ENCODE results near the gene COL25A1. TPM values are rescaled to one million over a fixed set of nuclear protein-coding genes. Genes with fewer than 3 reads are reported as not detected.

Gene COL25A1
- total and polyA plus RNA-seq, 2 experiments from 2014 or later, result 0.25 TPM; not detected in 1

DNA sequence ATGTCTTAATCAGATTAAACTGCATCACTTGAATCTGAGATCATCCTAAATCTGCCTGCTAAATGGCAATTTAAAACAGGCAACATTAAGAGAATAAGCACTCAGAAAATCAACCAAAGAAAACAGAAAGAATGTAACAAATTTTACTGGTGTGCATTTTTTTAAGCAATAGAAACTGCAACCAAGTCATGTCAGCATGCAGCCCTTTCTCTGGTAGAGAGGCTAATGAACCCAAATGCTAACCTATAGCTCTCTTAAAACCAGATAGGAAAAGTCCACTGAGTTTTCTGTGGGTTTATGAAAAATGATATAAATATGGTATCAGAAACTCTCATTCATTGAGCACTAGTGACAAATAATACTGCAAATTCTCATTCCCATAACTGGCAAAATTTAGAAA lies 35.6 kb downstream of the COL25A1 start:
- Histone ChIP-seq H3K9me2 (ENCODE audit: insufficient read depth) (no peaks in the 10 kb centered on the region), H3K27ac (no peak overlapping the region), H3F3A (ENCODE audit: insufficient read depth) (no peaks in the 10 kb centered on the region), H3K9me3 (ENCODE audit: low read depth) (no peaks in the 10 kb centered on the region), H2AFZ (no peak overlapping the region), H3K4me1 (ENCODE audit: insufficient read depth) (no peaks in the 10 kb centered on the region), H3K4me3 (no peak overlapping the region), H3K27me3 (replicated peaks; ENCODE audit: insufficient read depth) (peaks cover 4% of the 10 kb centered on the region; the same call in 1 of the 2 replicates), H3K36me3 (ENCODE audit: low read depth) (no peaks in the 10 kb centered on the region), H3K9ac (no peak overlapping the region), H3K79me2 (ENCODE audit: insufficient read depth) (no peaks in the 10 kb centered on the region), H4K20me1 (ENCODE audit: insufficient read depth) (no peaks in the 10 kb centered on the region), H3K4me2 (ENCODE audit: unreplicated experiment) (no peak overlapping the region)
- DNase-seq, result no peak
- TF ChIP-seq EZH2phosphoT487 (IDR thresholded peaks at IDR 0.05; ENCODE audit: insufficient read depth, low read depth), result no peak
- in situ Hi-C loops (cut with MboI), result no loop called here

DNA sequence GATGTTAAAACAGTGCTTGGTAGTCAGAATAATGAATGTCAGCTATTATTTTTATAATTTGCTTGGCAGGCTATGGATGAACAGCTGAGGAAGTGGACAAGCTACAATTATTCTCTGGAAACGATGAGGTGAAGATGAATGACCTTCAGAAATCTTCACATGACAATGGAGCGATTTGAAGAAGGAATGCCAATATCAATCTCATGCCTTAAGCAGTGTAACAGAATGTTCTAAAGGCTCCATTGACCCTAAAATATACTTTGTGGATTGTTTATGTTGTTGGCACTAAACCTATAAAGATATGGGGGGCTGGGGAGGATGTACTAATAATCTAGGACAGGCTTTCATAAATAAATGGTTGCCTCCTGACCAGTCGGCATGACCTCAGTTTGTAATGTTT lies 36.2 kb downstream of the COL25A1 start:
- H3K4me1 ChIP-seq (ENCODE audit: insufficient read depth), result no peaks in the 10 kb centered on the region

DNA sequence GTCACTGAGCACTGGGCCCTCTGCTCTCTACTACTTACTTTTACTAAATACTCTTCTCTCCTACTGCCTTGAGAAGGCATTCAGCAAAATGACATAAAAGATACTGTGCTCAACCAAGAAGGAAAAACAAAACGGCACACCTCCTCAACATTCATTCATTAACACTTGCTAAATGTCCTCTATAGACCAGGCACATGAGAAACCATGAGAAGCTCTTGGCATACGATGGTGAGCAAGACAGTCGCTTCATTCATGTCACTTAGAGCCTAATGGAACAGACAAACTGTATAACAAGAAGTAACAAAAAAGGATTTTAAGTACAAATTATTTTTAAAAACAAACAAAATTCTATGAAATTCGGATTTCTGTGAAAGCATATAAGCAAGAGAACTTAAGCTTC lies 38.7 kb downstream of the COL25A1 start:
- no peaks in the 10 kb centered on the region for H3K36me3 ChIP-seq (ENCODE audit: low read depth)
- H2AFZ ChIP-seq, result no peak overlapping the region
- no peak overlapping the region for H3K4me2 ChIP-seq (ENCODE audit: unreplicated experiment)
- H3K27me3 ChIP-seq (replicated peaks; ENCODE audit: insufficient read depth), result peaks cover 4% of the 10 kb centered on the region; the same call in 1 of the 2 replicates
- H3K9me3 ChIP-seq (ENCODE audit: low read depth), result no peaks in the 10 kb centered on the region
- H4K20me1 ChIP-seq (ENCODE audit: insufficient read depth), result no peaks in the 10 kb centered on the region
- no peak for DNase-seq
- WGBS, 2 experiments (ENCODE audit: low coverage in 1 of 2, low lambda C conversion rate in 2 of 2, missing lambda C conversion rate in 2 of 2), result 65 to 70% methylated on average over 4 of the region's 4 CpGs
- no peak overlapping the region for H3K9ac ChIP-seq
- no peaks in the 10 kb centered on the region for H3K9me2 ChIP-seq (ENCODE audit: insufficient read depth)
- no peaks in the 10 kb centered on the region for H3K4me1 ChIP-seq (ENCODE audit: insufficient read depth)
- no peak overlapping the region for H3K4me3 ChIP-seq
- no peak for TF ChIP-seq EZH2phosphoT487 (IDR thresholded peaks at IDR 0.05; ENCODE audit: insufficient read depth, low read depth)
- no peak for TF ChIP-seq EZH2 (IDR thresholded peaks at IDR 0.05; ENCODE audit: insufficient read depth, poor library complexity, severe bottlenecking)
- H3F3A ChIP-seq (ENCODE audit: insufficient read depth), result no peaks in the 10 kb centered on the region
- no peak overlapping the region for H3K27ac ChIP-seq
- H3K79me2 ChIP-seq (ENCODE audit: insufficient read depth), result no peaks in the 10 kb centered on the region
- in situ Hi-C loops (cut with MboI), result no loop called here

More for the DNA sequence above, 36.2 kb downstream of the COL25A1 start:
- H3K9ac ChIP-seq, result no peak overlapping the region
- H3K9me2 ChIP-seq (ENCODE audit: insufficient read depth), result no peaks in the 10 kb centered on the region
- DNase-seq, result no peak
- peaks cover 4% of the 10 kb centered on the region; the same call in 1 of the 2 replicates for H3K27me3 ChIP-seq (replicated peaks; ENCODE audit: insufficient read depth)
- no peak overlapping the region for H2AFZ ChIP-seq
- H3K4me2 ChIP-seq (ENCODE audit: unreplicated experiment), result no peak overlapping the region
- no peak overlapping the region for H3K27ac ChIP-seq
- 52 to 57% methylated on average over 3 of the region's 3 CpGs for WGBS, 2 experiments (ENCODE audit: low coverage in 1 of 2, low lambda C conversion rate in 2 of 2, missing lambda C conversion rate in 2 of 2)
- H3K4me3 ChIP-seq, result no peak overlapping the region
- no peaks in the 10 kb centered on the region for H3K79me2 ChIP-seq (ENCODE audit: insufficient read depth)
- no peaks in the 10 kb centered on the region for H3K36me3 ChIP-seq (ENCODE audit: low read depth)
- in situ Hi-C loops (cut with MboI), result no loop called here
- no peaks in the 10 kb centered on the region for H3K9me3 ChIP-seq (ENCODE audit: low read depth)
- TF ChIP-seq EZH2phosphoT487 (IDR thresholded peaks at IDR 0.05; ENCODE audit: insufficient read depth, low read depth) (no peak), EZH2 (IDR thresholded peaks at IDR 0.05; ENCODE audit: insufficient read depth, poor library complexity, severe bottlenecking) (no peak)
- H3F3A ChIP-seq (ENCODE audit: insufficient read depth), result no peaks in the 10 kb centered on the region
- H4K20me1 ChIP-seq (ENCODE audit: insufficient read depth), result no peaks in the 10 kb centered on the region

DNA sequence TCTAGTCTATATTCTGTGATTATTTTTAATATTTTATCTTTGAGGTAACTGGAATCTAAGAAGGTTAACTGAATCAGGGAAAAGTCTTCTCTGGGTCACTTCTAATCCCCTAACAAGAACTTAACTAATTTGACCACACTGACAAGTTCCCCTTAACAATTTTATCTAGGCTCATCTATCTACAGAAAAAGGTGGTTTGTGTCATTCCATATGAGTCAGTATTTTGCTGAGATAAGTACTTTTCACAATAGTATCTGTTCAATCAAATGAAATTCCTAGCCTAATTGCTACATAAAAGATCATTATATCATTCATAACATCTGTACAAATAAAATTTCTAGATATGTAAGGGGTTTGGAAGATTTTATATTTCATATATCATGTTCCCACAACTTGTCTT lies 45.6 kb downstream of the COL25A1 start:
- Histone ChIP-seq H3F3A (ENCODE audit: insufficient read depth) (no peaks in the 10 kb centered on the region), H3K4me3 (no peak overlapping the region)
- no peak for DNase-seq

DNA sequence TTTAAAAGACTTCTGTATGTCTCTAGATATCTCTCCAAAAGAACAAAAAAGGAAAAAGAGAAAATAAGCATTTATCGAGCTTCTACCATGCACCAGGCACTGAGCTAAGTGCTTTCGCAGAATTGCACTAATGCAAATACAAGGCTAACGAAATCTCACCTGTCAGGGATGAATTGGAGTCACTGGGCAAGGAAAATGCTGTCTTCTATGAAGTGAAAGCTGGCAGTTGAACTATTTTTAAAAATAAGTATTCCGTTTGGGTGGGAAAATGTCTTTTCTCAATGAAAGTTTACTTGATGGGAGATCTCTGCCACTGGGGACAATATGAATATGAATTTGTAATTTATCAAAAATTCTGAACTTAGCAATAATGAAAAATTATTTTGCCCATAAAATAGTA lies 47.6 kb downstream of the COL25A1 start:
- in situ Hi-C loops (cut with MboI), result no loop called here
- no peak for DNase-seq
- no peak overlapping the region for H3K4me3 ChIP-seq
- H3K79me2 ChIP-seq (ENCODE audit: insufficient read depth), result no peaks in the 10 kb centered on the region
- no peaks in the 10 kb centered on the region; the same call in 1 of the 2 replicates for H3K27me3 ChIP-seq (replicated peaks; ENCODE audit: insufficient read depth)
- TF ChIP-seq EZH2phosphoT487 (IDR thresholded peaks at IDR 0.05; ENCODE audit: insufficient read depth, low read depth) (no peak), EZH2 (IDR thresholded peaks at IDR 0.05; ENCODE audit: insufficient read depth, poor library complexity, severe bottlenecking) (no peak)
- no peaks in the 10 kb centered on the region for H4K20me1 ChIP-seq (ENCODE audit: insufficient read depth)
- 57 to 61% methylated on average over 4 of the region's 4 CpGs for WGBS, 2 experiments (ENCODE audit: low coverage in 1 of 2, low lambda C conversion rate in 2 of 2, missing lambda C conversion rate in 2 of 2)
- H3K27ac ChIP-seq, result no peak overlapping the region
- H3K4me1 ChIP-seq (ENCODE audit: insufficient read depth), result no peaks in the 10 kb centered on the region
- no peaks in the 10 kb centered on the region for H3K9me3 ChIP-seq (ENCODE audit: low read depth)
- H3K36me3 ChIP-seq (ENCODE audit: low read depth), result no peaks in the 10 kb centered on the region
- no peak overlapping the region for H3K4me2 ChIP-seq (ENCODE audit: unreplicated experiment)
- H3F3A ChIP-seq (ENCODE audit: insufficient read depth), result no peaks in the 10 kb centered on the region
- H2AFZ ChIP-seq, result no peak overlapping the region
- no peak overlapping the region for H3K9ac ChIP-seq
- no peaks in the 10 kb centered on the region for H3K9me2 ChIP-seq (ENCODE audit: insufficient read depth)

More for the DNA sequence above, 45.6 kb downstream of the COL25A1 start:
- no peaks in the 10 kb centered on the region for H3K36me3 ChIP-seq (ENCODE audit: low read depth)
- no peaks in the 10 kb centered on the region for H3K79me2 ChIP-seq (ENCODE audit: insufficient read depth)
- no peaks in the 10 kb centered on the region for H3K9me2 ChIP-seq (ENCODE audit: insufficient read depth)
- no peaks in the 10 kb centered on the region for H4K20me1 ChIP-seq (ENCODE audit: insufficient read depth)
- H3K9me3 ChIP-seq (ENCODE audit: low read depth), result no peaks in the 10 kb centered on the region
- in situ Hi-C loops (cut with MboI), result no loop called here
- H3K4me2 ChIP-seq (ENCODE audit: unreplicated experiment), result no peak overlapping the region
- no peak overlapping the region for H3K27ac ChIP-seq
- no peaks in the 10 kb centered on the region; the same call in 1 of the 2 replicates for H3K27me3 ChIP-seq (replicated peaks; ENCODE audit: insufficient read depth)
- no peak overlapping the region for H2AFZ ChIP-seq
- no peak overlapping the region for H3K9ac ChIP-seq
- TF ChIP-seq EZH2phosphoT487 (IDR thresholded peaks at IDR 0.05; ENCODE audit: insufficient read depth, low read depth) (no peak), EZH2 (IDR thresholded peaks at IDR 0.05; ENCODE audit: insufficient read depth, poor library complexity, severe bottlenecking) (no peak)
- H3K4me1 ChIP-seq (ENCODE audit: insufficient read depth), result no peaks in the 10 kb centered on the region
